ENCODE results near the gene LEP. TPM values are rescaled to one million over a fixed set of nuclear protein-coding genes. Genes with fewer than 3 reads are reported as not detected.

LEP gene
- total and polyA plus RNA-seq, 4 donors, result 0.02 TPM; not detected in 3

DNA sequence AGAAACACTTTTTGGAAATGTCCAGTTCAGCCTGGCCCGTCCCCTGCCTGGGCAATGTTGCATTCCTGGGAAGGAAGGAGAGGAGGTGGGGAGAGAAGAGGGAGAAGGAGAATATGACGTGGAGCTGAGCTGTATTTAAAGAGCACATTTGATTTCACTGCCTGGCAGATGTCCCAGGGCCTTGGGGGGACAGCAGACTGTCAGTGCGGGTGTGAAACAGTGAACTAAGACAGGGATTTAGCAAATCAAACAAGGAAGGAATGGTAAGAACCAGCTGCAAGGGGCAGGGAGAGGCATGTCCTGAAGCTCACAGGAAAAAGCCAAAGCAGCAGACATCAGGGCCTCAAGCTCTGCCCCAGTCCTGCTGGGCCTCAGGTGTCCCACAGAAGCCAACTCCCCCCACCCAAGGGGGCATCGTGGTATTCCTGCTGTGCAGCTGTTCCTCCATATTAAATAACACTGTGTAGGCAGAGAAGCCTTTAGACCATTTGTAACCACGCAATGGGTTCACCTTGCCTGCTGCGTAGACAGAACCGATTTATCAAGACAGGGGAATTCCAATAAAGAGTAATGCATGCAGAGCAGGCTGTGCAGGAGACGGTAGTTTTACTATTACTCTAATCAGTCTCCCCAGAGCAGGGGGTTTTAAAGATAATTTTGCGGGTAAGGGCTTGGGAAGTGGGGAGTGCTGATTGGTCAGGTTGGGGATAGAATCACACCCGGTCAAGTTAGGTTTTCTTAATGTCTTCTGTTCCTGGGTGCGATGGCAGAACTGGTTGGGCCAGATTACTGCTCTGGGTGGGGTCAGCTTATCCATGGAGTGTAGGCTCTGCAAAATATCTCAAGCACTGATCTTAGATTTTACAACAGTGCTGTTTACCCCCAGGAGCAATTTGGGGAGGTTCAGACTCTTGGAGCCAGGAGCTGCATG lies 18.3 kb downstream of the LEP start:
- no peak for DNase-seq (ENCODE audit: low spot score)
- 79% methylated on average over 11 of the region's 11 CpGs for WGBS
- Histone ChIP-seq H3K27me3 (ENCODE audit: control insufficient read depth in 4 of 4, insufficient read depth in 4 of 4, low read length in 3 of 4) (no peaks in the 10 kb centered on the region), H3K4me3 (ENCODE audit: low read depth in 1 of 3, low read length in 3 of 3) (no peak overlapping the region), H3K9ac (ENCODE audit: low read depth in 1 of 2, low read length in 2 of 2) (no peak overlapping the region), H3K4me1 (ENCODE audit: control insufficient read depth in 4 of 4, insufficient read depth in 4 of 4, low read length in 3 of 4) (no peaks in the 10 kb centered on the region), H3K9me3 (ENCODE audit: control insufficient read depth in 4 of 4, low read length in 3 of 4) (no peaks in the 10 kb centered on the region), H3K36me3 (ENCODE audit: control insufficient read depth in 4 of 4, insufficient read depth in 3 of 4, low read depth in 1 of 4, low read length in 3 of 4) (no peaks in the 10 kb centered on the region), H3K27ac (ENCODE audit: low read depth in 1 of 2, low read length in 2 of 2) (no peak overlapping the region)
- TF ChIP-seq RXRA (IDR thresholded peaks at IDR 0.05) (no peak), HNF4G (IDR thresholded peaks at IDR 0.05) (no peak), FOXA2 (IDR thresholded peaks at IDR 0.05) (no peak), JUND (IDR thresholded peaks at IDR 0.05) (no peak), NR2F2 (IDR thresholded peaks at IDR 0.05) (no peak), SP1 (IDR thresholded peaks at IDR 0.05) (no peak), FOXA1 (IDR thresholded peaks at IDR 0.05) (no peak), TAF1 (conservative IDR thresholded peaks at IDR 0.05) (no peak)
- TF ChIP-seq, protein P1, sequence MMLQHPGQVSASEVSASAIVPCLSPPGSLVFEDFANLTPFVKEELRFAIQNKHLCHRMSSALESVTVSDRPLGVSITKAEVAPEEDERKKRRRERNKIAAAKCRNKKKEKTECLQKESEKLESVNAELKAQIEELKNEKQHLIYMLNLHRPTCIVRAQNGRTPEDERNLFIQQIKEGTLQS (IDR thresholded peaks at IDR 0.05), result no peak
- TF ChIP-seq, protein P2, sequence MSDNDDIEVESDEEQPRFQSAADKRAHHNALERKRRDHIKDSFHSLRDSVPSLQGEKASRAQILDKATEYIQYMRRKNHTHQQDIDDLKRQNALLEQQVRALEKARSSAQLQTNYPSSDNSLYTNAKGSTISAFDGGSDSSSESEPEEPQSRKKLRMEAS (IDR thresholded peaks at IDR 0.05), result no peak
- TF ChIP-seq, protein P3, sequence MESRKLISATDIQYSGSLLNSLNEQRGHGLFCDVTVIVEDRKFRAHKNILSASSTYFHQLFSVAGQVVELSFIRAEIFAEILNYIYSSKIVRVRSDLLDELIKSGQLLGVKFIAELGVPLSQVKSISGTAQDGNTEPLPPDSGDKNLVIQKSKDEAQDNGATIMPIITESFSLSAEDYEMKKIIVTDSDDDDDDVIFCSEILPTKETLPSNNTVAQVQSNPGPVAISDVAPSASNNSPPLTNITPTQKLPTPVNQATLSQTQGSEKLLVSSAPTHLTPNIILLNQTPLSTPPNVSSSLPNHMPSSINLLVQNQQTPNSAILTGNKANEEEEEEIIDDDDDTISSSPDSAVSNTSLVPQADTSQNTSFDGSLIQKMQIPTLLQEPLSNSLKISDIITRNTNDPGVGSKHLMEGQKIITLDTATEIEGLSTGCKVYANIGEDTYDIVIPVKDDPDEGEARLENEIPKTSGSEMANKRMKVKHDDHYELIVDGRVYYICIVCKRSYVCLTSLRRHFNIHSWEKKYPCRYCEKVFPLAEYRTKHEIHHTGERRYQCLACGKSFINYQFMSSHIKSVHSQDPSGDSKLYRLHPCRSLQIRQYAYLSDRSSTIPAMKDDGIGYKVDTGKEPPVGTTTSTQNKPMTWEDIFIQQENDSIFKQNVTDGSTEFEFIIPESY (IDR thresholded peaks at IDR 0.05), result no peak

- Histone ChIP-seq H3K9me3 (ENCODE audit: control insufficient read depth in 4 of 4, low read length in 3 of 4) (no peaks in the 10 kb centered on the region), H3K27ac (ENCODE audit: low read depth in 1 of 2, low read length in 2 of 2) (no peak overlapping the region)
These were observed 19.2 kb downstream of the LEP start for GRCh38 chr7:128260069-128260795.

GRCh38 chr7:128262273-128263028 lies 21.4 kb downstream of the LEP start:
- no peak overlapping the region for H3K4me3 ChIP-seq (ENCODE audit: low read depth in 1 of 3, low read length in 3 of 3)
- H3K9ac ChIP-seq (ENCODE audit: low read depth in 1 of 2, low read length in 2 of 2), result no peak overlapping the region
- no peaks in the 10 kb centered on the region for H3K4me1 ChIP-seq (ENCODE audit: control insufficient read depth in 4 of 4, insufficient read depth in 4 of 4, low read length in 3 of 4)
- no peaks in the 10 kb centered on the region for H3K36me3 ChIP-seq (ENCODE audit: control insufficient read depth in 4 of 4, insufficient read depth in 3 of 4, low read depth in 1 of 4, low read length in 3 of 4)
- DNase-seq (ENCODE audit: low spot score), result no peak
- no peaks in the 10 kb centered on the region for H3K9me3 ChIP-seq (ENCODE audit: control insufficient read depth in 4 of 4, low read length in 3 of 4)
- H3K27me3 ChIP-seq (ENCODE audit: control insufficient read depth in 4 of 4, insufficient read depth in 4 of 4, low read length in 3 of 4), result peaks cover 0 to 1% (median 0%) of the 10 kb centered on the region in 4 donors
- WGBS, result 93% methylated on average over 15 of the region's 15 CpGs
- H3K27ac ChIP-seq (ENCODE audit: low read depth in 1 of 2, low read length in 2 of 2), result no peak overlapping the region
- no peak for TF ChIP-seq NR2F2 (IDR thresholded peaks at IDR 0.05)
- TF ChIP-seq, protein P4, sequence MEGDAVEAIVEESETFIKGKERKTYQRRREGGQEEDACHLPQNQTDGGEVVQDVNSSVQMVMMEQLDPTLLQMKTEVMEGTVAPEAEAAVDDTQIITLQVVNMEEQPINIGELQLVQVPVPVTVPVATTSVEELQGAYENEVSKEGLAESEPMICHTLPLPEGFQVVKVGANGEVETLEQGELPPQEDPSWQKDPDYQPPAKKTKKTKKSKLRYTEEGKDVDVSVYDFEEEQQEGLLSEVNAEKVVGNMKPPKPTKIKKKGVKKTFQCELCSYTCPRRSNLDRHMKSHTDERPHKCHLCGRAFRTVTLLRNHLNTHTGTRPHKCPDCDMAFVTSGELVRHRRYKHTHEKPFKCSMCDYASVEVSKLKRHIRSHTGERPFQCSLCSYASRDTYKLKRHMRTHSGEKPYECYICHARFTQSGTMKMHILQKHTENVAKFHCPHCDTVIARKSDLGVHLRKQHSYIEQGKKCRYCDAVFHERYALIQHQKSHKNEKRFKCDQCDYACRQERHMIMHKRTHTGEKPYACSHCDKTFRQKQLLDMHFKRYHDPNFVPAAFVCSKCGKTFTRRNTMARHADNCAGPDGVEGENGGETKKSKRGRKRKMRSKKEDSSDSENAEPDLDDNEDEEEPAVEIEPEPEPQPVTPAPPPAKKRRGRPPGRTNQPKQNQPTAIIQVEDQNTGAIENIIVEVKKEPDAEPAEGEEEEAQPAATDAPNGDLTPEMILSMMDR (IDR thresholded peaks at IDR 0.05; ENCODE audit: low read depth, low read length, missing input control), result no peak
- TF ChIP-seq SP1 (IDR thresholded peaks at IDR 0.05), result no peak
- TF ChIP-seq, protein P5, sequence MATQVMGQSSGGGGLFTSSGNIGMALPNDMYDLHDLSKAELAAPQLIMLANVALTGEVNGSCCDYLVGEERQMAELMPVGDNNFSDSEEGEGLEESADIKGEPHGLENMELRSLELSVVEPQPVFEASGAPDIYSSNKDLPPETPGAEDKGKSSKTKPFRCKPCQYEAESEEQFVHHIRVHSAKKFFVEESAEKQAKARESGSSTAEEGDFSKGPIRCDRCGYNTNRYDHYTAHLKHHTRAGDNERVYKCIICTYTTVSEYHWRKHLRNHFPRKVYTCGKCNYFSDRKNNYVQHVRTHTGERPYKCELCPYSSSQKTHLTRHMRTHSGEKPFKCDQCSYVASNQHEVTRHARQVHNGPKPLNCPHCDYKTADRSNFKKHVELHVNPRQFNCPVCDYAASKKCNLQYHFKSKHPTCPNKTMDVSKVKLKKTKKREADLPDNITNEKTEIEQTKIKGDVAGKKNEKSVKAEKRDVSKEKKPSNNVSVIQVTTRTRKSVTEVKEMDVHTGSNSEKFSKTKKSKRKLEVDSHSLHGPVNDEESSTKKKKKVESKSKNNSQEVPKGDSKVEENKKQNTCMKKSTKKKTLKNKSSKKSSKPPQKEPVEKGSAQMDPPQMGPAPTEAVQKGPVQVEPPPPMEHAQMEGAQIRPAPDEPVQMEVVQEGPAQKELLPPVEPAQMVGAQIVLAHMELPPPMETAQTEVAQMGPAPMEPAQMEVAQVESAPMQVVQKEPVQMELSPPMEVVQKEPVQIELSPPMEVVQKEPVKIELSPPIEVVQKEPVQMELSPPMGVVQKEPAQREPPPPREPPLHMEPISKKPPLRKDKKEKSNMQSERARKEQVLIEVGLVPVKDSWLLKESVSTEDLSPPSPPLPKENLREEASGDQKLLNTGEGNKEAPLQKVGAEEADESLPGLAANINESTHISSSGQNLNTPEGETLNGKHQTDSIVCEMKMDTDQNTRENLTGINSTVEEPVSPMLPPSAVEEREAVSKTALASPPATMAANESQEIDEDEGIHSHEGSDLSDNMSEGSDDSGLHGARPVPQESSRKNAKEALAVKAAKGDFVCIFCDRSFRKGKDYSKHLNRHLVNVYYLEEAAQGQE (IDR thresholded peaks at IDR 0.05), result no peak
- no peak for TF ChIP-seq RAD21 (IDR thresholded peaks at IDR 0.05)
- TF ChIP-seq RXRA (IDR thresholded peaks at IDR 0.05), result no peak

More at GRCh38 chr7:128260069-128260795, 19.2 kb downstream of the LEP start:
- DNase-seq (ENCODE audit: low spot score), result no peak
- H3K27me3 ChIP-seq (ENCODE audit: control insufficient read depth in 4 of 4, insufficient read depth in 4 of 4, low read length in 3 of 4), result no peaks in the 10 kb centered on the region
- no peak overlapping the region for H3K4me3 ChIP-seq (ENCODE audit: low read depth in 1 of 3, low read length in 3 of 3)
- 82% methylated on average over 12 of the region's 12 CpGs for WGBS
- no peak for TF ChIP-seq FOXA2 (IDR thresholded peaks at IDR 0.05)
- no peak overlapping the region for H3K9ac ChIP-seq (ENCODE audit: low read depth in 1 of 2, low read length in 2 of 2)
- H3K36me3 ChIP-seq (ENCODE audit: control insufficient read depth in 4 of 4, insufficient read depth in 3 of 4, low read depth in 1 of 4, low read length in 3 of 4), result no peaks in the 10 kb centered on the region
- no peaks in the 10 kb centered on the region for H3K4me1 ChIP-seq (ENCODE audit: control insufficient read depth in 4 of 4, insufficient read depth in 4 of 4, low read length in 3 of 4)

Measured in liver (tissue), 9 donors.